GM04503 (cell line): Measurements from ENCODE around the gene GSTA4.

ENCODE experiments used
- DNase-seq: peaks from one replicate; pipeline ENCODE4 v3.0.0-alpha.2; 2012; ENCODE audit warnings: low read depth

GSTA4 gene

GRCh38 chr6:52995089-52995912 lies at the start of gene GSTA4:
GSTA4 (minus strand) TSS chr6:52995284; CDS start chr6:52994243, 1,041 bp downstream.
- peak; percentile 83 for DNase-seq

- DNase-seq, result no peak
These were observed 49.5 kb upstream of the GSTA4 start for GRCh38 chr6:53044572-53044971.

- no peak for DNase-seq
These were observed 49.0 kb upstream of the GSTA4 start for GRCh38 chr6:53044071-53044470.

GRCh38 chr6:53043581-53043980 lies 48.5 kb upstream of the GSTA4 start:
- DNase-seq, result no peak

- peak; percentile 87 for DNase-seq
These were observed 47.0 kb upstream of the GSTA4 start for GRCh38 chr6:53042112-53042511.

GRCh38 chr6:53041356-53041755 lies 46.3 kb upstream of the GSTA4 start:
- DNase-seq, result no peak

- no peak for DNase-seq
These were observed 43.5 kb upstream of the GSTA4 start for GRCh38 chr6:53038596-53038995.

- DNase-seq, result no peak
These were observed 43.1 kb upstream of the GSTA4 start for GRCh38 chr6:53038141-53038540.

GRCh38 chr6:53035549-53036213 lies 40.6 kb upstream of the GSTA4 start:
- no peak for DNase-seq

GRCh38 chr6:53033764-53034163 lies 38.7 kb upstream of the GSTA4 start:
- peak; percentile 85 for DNase-seq

- no peak for DNase-seq
These were observed 37.8 kb upstream of the GSTA4 start for GRCh38 chr6:53032849-53033248.

- no peak for DNase-seq
These were observed 36.2 kb upstream of the GSTA4 start for GRCh38 chr6:53031281-53031680.

GRCh38 chr6:53029761-53030160 lies 34.7 kb upstream of the GSTA4 start:
- DNase-seq, result no peak

- no peak for DNase-seq
These were observed 34.2 kb upstream of the GSTA4 start for GRCh38 chr6:53029257-53029656.

- no peak for DNase-seq
These were observed 33.4 kb upstream of the GSTA4 start for GRCh38 chr6:53028467-53028866.

- no peak for DNase-seq
These were observed 32.1 kb upstream of the GSTA4 start for GRCh38 chr6:53027131-53027718.

- DNase-seq, result no peak
These were observed 31.4 kb upstream of the GSTA4 start for GRCh38 chr6:53026526-53026925.

GRCh38 chr6:53023323-53023722 lies 28.2 kb upstream of the GSTA4 start:
- no peak for DNase-seq

GRCh38 chr6:53020005-53020744 lies 25.1 kb upstream of the GSTA4 start:
- DNase-seq, result no peak

- no peak for DNase-seq
These were observed 23.4 kb upstream of the GSTA4 start for GRCh38 chr6:53018446-53018845.

- DNase-seq, result no peak
These were observed 20.4 kb upstream of the GSTA4 start for GRCh38 chr6:53015486-53015885.

GRCh38 chr6:53014744-53015143 lies 19.7 kb upstream of the GSTA4 start:
- no peak for DNase-seq
